HG03342 (cell line): Measurements from ENCODE around the gene PATL2.
"Not testable (repeated sequence)": the region's sequence is repeated elsewhere in the genome, so short reads cannot be mapped to it uniquely, and the experiment has no call there.

Experiments used
- ATAC-seq: cut with Tn5 transposase; IDR thresholded peaks from one replicate; pipeline ENCODE4 v1.9.1; 2021; ENCODE audit warnings: mild to moderate bottlenecking, moderate library complexity; ENCODE audit not compliant: unreplicated experiment

PATL2 gene

DNA sequence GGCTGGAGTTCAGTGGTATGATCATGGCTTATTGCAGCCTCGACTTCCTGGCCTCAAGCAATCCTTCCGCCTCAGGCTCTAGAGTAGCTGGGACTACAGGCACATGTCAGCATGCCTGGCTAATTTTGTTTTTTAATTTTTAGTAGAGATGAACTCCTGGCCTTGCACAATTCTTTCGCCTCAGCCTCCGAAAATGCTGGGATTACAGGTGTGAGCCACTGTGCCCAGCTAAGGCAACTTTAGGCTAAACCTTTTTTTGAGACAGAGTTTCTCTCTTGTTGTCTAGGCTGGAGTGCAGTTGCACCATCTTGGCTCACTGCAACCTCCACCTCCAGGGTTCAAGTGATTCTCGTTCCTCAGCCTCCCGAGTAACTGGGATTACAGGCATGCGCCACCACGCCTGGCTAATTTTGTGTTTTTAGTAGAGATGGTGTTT is 8.9 kb upstream of the PATL2 start:
- ATAC-seq, result not testable (repeated sequence)

DNA sequence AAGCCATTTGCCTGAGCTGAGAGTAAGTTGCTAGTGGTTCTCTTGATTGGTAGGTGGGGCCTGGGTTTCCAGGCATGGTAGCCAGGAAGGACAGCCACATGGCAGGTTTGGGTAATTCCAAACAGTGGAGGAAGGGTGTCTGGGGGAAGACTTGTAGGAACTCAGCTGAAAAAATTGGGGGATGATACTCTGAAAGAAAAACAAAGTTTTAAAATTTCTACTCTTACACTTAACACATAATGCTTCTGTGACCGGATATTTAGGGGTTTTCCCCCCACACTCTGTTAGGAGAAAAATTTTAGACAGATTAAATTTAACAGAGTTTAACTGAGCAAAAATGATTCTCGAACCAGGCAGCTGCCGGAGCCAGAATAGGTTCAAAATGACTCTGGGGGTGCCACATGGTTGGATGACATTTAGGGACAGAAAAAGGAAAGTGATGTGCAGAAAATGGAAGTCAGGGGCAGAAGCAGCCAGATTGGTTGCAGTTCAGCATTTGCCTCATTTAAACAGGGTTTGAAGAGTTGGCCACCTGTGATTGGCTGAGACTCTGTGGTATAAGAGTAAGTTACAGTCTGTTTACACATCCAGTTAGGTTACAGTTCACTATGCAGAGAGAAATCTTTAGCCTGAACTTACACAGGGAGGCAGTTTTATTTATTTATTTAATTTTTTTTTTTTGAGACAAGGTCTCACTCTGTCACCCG is 8.3 kb upstream of the PATL2 start:
- peak; percentile 42 for ATAC-seq

DNA sequence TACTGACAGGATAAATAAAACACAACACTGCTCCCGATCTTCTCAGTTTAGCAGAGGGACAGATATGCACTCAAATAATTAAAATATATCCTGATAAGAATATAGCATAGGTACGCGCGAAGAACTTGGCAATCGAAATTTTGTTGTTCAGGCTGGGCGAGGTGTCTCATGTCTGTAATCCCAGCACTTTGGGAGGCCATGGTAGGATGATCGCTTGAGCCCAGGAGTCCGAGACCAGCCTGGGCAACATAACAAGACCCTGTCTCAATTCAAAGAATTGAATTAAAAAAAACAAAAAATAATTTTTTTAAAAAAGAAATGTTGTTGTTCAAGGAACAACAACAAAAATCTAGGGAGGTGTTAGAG is 7.8 kb upstream of the PATL2 start:
- no peak for ATAC-seq

DNA sequence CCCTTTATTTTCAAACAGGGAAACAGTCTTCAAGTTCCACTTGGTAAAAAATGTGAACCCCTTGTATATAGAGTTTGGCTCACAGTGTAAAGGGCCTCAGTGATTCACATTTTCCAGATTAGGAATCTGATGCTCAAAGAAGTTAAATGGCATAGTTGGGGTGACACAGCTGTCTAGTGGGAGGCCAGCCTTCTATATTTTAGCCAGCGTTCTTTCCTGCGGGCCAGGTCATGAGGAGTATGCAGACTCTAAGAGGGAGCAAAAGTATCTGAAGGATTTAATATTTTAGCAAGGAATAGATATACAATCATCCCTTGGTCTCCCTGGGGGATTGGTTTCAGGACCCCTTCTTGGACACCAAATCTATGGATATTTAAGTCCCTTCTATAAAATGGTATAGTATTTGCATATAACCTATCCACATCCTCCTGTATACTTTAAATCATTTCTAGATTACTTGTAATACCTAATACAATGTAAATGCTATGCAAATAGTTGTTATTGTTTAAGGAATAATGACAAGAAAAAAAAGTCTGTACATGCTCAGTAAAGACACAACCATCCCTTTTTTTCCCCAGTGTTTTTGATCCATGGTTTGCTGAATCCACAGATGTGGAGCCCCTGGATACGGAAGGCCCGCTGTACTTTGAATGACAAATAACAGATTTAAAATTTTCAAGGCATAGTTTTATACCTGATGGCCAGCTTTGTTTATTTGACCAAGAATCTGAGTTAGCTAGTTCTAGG is 7.2 kb upstream of the PATL2 start:
- no peak for ATAC-seq

DNA sequence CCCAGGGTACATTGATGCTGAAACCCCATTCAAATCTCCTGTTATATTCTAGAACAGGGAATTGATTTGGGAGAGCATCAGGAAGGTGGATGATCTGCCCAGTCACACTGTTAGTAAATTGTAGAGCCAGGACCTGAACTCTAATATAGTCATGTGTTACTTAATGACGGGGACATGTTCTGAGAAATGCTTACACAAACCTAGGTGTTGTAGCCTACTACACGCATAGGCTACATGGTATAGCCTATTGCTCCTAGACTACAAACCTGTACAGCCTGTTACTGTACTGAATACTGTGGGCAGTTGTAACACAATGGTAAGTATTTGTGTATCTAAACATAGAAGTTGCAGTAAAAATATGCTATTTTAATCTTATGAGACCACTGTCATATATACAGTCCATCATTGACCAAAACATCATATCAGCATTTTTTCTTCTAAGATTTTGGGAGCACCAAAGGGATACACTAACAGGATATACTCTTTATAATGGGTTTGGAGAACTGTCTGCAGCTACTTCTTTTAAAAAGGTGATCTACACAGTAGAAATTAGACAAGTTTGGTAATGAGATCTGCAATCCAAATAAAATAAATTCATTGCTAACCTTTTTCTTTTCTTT is 6.0 kb upstream of the PATL2 start:
- no peak for ATAC-seq

DNA sequence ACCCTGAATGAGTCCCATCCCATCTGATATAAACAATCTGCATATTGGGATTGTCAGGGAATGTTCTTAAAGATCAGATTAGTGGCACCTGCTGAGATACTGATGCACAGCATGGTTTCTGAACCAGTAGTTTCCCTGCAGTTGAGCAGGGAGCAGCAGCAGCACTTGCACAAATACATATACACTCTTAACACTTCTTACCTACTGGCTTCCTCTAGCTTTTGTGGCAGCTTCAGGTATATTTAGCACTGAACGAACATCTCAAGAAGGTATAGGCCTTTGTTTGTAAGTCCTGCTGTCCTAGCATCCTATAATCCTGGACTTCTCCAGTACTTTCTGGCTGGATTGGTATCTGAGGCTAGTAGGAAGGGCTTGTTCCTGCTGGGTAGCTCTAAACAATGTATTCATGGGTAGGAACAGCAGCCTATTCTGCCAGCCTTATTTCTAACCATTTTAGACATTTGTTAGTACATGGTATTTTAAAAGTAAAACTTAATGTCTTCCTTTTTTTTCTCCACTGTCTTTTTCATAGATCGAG is 4.7 kb upstream of the PATL2 start:
- no peak for ATAC-seq

DNA sequence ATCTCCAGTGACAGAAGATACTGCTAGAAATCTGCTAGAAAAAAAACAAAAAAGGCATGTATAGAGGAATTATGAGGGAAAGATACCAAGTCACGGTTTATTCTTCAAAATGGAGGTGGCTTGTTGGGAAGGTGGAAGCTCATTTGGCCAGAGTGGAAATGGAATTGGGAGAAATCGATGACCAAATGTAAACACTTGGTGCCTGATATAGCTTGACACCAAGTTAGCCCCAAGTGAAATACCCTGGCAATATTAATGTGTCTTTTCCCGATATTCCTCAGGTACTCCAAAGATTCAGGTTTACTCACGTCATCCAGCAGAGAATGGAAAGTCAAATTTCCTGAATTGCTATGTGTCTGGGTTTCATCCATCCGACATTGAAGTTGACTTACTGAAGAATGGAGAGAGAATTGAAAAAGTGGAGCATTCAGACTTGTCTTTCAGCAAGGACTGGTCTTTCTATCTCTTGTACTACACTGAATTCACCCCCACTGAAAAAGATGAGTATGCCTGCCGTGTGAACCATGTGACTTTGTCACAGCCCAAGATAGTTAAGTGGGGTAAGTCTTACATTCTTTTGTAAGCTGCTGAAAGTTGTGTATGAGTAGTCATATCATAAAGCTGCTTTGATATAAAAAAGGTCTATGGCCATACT is 4.1 kb upstream of the PATL2 start:
- no peak for ATAC-seq

DNA sequence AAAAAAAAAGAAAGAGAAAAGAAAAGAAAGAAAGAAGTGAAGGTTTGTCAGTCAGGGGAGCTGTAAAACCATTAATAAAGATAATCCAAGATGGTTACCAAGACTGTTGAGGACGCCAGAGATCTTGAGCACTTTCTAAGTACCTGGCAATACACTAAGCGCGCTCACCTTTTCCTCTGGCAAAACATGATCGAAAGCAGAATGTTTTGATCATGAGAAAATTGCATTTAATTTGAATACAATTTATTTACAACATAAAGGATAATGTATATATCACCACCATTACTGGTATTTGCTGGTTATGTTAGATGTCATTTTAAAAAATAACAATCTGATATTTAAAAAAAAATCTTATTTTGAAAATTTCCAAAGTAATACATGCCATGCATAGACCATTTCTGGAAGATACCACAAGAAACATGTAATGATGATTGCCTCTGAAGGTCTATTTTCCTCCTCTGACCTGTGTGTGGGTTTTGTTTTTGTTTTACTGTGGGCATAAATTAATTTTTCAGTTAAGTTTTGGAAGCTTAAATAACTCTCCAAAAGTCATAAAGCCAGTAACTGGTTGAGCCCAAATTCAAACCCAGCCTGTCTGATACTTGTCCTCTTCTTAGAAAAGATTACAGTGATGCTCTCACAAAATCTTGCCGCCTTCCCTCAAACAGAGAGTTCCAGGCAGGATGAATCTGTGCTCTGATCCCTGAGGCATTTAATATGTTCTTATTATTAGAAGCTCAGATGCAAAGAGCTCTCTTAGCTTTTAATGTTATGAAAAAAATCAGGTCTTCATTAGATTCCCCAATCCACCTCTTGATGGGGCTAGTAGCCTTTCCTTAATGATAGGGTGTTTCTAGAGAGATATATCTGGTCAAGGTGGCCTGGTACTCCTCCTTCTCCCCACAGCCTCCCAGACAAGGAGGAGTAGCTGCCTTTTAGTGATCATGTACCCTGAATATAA is 2.2 kb upstream of the PATL2 start:
- no peak for ATAC-seq

DNA sequence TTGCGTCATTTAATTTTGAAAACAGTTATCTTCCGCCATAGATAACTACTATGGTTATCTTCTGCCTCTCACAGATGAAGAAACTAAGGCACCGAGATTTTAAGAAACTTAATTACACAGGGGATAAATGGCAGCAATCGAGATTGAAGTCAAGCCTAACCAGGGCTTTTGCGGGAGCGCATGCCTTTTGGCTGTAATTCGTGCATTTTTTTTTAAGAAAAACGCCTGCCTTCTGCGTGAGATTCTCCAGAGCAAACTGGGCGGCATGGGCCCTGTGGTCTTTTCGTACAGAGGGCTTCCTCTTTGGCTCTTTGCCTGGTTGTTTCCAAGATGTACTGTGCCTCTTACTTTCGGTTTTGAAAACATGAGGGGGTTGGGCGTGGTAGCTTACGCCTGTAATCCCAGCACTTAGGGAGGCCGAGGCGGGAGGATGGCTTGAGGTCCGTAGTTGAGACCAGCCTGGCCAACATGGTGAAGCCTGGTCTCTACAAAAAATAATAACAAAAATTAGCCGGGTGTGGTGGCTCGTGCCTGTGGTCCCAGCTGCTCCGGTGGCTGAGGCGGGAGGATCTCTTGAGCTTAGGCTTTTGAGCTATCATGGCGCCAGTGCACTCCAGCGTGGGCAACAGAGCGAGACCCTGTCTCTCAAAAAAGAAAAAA is 1.4 kb upstream of the PATL2 start:
- ATAC-seq, result no peak

DNA sequence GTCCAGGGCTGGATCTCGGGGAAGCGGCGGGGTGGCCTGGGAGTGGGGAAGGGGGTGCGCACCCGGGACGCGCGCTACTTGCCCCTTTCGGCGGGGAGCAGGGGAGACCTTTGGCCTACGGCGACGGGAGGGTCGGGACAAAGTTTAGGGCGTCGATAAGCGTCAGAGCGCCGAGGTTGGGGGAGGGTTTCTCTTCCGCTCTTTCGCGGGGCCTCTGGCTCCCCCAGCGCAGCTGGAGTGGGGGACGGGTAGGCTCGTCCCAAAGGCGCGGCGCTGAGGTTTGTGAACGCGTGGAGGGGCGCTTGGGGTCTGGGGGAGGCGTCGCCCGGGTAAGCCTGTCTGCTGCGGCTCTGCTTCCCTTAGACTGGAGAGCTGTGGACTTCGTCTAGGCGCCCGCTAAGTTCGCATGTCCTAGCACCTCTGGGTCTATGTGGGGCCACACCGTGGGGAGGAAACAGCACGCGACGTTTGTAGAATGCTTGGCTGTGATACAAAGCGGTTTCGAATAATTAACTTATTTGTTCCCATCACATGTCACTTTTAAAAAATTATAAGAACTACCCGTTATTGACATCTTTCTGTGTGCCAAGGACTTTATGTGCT is 721 bp upstream of the PATL2 start:
- peak; percentile 12 for ATAC-seq

DNA sequence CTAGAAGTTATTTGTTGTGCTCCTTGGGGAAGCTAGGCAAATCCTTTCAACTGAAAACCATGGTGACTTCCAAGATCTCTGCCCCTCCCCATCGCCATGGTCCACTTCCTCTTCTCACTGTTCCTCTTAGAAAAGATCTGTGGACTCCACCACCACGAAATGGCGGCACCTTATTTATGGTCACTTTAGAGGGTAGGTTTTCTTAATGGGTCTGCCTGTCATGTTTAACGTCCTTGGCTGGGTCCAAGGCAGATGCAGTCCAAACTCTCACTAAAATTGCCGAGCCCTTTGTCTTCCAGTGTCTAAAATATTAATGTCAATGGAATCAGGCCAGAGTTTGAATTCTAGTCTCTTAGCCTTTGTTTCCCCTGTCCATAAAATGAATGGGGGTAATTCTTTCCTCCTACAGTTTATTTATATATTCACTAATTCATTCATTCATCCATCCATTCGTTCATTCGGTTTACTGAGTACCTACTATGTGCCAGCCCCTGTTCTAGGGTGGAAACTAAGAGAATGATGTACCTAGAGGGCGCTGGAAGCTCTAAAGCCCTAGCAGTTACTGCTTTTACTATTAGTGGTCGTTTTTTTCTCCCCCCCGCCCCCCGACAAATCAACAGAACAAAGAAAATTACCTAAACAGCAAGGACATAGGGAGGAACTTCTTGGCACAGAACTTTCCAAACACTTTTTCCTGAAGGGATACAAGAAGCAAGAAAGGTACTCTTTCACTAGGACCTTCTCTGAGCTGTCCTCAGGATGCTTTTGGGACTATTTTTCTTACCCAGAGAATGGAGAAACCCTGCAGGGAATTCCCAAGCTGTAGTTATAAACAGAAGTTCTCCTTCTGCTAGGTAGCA is 657 bp downstream of the PATL2 start:
- peak; percentile 28 for ATAC-seq

DNA sequence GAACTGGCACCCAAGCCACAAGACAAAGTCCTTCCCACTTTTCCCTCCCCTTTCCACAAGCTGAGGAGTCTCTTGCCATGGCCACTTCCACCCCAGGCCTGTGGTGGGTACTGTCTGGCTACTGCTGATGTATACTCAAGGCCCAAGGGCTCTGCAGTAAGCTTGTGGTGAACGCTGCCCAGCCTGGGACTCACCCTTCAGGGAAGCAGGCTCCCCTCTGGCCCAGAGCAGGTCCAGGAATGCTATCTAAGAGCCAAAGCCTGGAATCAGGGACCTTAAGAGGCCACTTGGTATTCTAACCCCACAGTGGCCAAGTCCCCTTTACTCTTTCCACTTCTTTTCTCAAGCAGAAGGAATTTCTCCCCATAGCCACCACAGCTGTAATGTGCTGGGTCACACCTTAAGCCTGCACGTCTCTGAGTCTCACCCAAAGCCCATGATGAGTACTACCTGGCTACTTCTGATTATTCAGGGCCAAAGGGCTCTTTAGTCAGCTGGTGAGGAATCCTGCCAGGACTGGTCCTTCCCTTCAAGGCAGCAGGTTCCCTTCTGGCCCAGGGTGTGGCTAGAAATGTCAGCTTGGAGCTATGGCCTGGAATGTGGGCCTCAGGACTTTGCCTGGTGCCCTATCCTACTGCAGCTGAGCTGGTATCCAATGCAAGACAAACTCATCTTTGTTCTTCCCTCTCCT is 4.0 kb downstream of the PATL2 start:
- no peak for ATAC-seq

DNA sequence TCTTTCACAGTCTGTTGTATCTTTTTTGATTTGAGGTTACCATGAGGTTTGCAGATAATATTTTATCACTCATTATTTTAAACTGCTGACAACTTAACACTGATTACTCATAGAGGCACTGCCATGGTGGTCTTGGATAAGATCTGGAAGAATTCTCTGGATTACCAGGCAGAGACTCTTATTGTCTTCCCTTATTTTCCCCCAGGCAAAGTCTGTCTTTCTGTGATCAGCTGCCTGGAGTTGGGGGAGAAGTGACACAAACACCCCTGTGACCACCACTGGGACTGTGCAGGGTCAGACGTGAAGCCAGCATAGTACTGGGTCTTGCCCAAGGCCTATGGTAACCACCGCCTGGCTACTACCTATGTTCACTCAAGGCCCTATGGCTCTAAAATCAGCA is 4.7 kb downstream of the PATL2 start:
- ATAC-seq, result no peak

DNA sequence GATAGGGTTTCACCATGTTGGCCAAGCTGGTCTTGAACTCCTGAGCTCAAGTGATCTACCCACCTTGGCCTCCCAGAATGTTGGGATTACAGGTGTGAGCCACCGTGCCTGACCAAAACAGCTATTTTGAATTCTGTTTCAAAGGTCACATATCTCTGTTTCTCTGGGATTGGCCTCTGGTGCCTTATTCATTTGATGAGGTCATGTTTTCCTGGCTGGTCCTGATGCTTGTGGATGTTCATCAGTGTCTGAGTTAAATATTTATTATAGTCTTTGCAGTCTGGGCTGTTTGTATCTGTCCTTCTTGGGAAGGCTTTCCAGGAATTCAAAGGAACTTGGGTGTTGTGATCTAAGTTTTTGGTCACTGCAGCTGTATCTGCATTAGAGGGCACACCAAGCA is 5.1 kb downstream of the PATL2 start:
- ATAC-seq, result no peak

DNA sequence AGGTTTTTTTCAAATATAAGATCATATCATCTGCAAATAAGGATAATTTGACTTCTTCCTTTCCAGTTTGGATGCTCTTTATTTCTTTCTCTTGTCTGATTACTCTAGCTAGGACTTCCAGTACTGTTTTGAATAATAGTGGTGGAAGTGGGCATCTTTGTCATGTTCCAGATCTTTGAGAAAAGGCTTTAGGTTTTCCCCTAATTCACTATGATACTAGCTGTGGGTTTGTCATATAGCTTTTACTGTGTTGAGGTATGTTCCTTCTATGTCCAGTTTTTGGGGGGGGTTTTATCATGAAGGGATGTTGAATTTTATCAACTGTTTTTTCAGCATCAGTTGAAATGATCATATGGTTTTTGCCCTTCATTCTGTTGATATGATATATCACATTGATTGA is 10.4 kb downstream of the PATL2 start:
- ATAC-seq, result not testable (repeated sequence)

DNA sequence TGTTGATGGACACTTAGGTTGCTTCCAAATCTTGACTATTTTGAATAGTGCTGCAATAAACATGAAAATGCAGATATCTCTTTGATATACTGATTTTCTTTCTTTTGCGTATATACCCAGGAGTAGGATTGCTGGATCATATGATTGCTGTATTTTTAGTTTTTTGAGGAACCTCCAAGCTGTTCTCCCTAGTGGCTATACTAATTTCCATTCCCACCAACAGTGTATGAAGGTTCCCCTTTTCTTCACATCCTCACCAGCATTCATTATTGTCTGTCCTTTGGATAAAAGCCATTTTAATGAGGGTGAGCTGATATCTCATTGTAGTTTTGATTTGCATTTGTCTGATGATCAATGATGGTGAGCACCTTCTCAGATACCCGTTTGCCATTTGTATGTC is 12.5 kb downstream of the PATL2 start:
- no peak for ATAC-seq

DNA sequence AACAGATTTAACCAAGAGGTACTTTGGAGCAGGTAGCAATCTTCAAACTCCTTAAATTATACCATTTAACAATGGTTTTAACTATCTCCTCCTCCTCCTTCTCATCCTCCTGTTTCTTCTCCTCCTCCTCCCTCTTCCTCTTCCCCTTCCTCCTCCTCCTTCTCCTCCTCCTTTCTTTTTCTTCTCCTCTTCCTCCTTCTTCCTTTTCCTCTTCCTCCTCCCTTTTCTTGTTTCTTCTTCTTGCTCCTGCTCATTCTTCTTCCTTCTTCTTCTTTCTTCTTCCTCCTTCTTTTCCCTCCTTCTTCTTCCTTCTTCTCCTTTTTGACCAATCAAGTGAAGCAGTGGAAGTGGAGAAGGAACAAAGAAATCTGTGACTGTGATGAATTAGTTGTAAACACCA is 14.1 kb downstream of the PATL2 start:
- ATAC-seq, result no peak

DNA sequence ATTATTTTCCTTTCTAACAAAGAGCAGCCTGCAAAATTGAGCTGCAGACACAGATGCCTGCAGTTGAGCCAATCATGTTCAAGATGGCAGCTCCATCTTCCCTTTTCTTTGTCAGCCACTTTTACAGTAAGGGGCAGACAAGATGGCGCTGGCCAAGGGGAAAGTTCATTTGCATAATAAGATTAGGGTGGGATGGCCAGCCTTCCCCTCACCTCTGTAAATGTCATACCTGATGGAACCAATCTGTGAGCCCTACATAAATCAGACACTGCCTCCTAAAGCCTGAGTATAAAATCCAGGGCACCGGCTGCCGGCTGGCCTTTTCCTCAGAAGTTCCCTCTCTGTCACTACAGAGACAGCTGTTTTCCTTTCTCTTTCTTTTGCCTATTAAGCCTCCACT is 15.8 kb downstream of the PATL2 start:
- no peak for ATAC-seq
